HG02588 (cell line): ENCODE measurements around the gene MTHFD1.

Experiments
- ATAC-seq: cut with Tn5 transposase; IDR thresholded peaks from one replicate; pipeline ENCODE4 v1.9.1; 2021; ENCODE audit warnings: mild to moderate bottlenecking, moderate library complexity; ENCODE audit not compliant: unreplicated experiment

Gene MTHFD1

DNA sequence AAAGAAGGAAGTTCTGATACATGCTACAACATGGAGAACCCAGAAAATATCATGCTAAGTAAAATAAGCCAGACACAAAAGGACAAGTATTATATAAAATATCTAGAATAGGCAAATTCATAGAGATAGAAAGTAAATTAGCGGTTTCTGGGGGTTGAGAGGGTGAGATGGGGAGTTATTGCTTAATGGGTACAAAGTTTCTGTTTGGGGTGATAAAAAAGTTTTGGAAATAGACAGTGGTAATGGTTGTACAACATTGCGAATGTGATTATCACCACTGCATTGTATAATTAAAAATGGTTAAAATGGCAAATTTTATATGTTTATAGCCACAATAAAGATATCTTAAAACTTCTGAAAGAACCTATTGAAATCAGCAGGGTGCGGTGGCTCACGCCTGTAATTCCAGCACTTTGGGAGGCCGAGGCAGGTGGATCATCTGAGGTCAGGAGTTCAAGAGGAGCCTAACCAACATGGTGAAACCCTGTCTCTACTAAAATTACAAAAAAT, 100.5 kb downstream of the MTHFD1 start:
- no peak for ATAC-seq

DNA sequence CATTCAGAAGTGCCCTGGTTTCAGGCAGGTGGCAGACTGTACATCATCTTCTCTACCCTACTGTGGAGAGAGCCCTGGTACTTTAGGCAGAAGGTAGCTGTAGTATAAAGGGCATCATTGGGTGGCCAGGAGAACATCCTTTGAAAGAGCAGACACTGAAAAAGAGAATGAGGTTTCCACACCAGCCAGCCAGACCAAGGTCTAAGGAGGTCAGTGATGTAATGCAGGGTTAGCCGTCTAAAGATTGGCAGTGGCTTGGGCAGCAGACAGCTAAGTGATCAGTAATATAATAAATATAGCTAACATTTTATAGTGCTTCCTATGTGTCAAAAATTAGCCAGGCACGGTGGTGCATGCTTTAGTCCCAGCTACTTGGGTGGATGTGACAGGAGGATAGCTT, 103.5 kb downstream of the MTHFD1 start:
- no peak for ATAC-seq

DNA sequence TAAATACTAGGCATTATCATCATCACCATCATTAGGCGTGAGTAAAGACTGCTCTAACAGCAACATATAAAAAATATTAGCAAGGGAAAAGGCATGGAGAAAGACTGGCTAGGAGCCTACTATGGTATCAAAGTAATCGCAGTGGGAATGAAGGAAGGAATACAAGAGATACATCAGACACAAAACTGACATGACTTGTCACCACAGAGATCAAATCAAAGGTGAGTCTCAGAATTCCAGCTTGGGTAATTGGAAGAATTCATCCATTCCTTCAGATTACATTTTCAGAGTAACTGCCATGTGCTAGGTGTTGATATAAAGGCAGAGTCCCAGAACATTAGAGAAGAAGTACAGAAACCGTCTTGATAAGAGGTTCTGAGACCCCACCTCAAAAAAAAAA, 105.3 kb downstream of the MTHFD1 start:
- ATAC-seq = no peak

DNA sequence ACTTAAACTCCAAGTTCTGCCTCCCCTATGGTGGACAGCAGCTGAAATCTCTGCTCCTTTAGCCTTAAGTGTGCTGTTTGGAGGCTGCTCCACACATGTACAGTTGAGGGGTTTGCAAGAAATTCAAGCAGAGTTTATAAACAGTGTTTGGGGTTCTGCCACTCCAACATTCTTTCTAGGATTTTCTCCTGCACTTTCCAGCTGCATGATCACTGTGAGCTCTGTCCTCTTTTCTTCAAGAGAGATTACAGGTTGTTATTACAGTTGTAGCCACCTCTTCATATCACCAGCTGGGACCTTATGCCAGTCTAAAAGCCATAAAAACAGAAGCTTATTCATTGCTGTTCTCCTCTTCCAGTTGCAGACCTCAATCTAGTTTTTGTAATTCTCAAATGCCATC, 107.1 kb downstream of the MTHFD1 start:
- no peak for ATAC-seq

DNA sequence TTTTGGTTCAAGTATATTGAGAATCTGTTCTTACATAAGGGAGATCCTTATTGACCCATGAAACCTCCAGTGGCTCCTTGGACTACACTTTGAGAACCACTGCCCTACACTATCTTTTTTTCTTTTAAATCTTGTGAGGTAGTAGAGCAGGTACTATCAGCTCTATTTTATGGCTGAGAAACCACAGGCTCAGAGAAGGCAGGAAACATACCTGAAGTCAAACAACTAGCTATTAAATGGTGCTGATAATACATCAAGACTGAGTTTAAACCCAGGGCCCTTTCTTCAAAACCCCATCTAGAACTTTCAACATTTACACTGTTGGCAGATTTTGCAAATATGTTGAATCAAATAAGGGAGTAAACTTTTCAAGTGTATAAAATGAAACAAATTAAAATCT, 108.6 kb downstream of the MTHFD1 start:
- no peak for ATAC-seq

DNA sequence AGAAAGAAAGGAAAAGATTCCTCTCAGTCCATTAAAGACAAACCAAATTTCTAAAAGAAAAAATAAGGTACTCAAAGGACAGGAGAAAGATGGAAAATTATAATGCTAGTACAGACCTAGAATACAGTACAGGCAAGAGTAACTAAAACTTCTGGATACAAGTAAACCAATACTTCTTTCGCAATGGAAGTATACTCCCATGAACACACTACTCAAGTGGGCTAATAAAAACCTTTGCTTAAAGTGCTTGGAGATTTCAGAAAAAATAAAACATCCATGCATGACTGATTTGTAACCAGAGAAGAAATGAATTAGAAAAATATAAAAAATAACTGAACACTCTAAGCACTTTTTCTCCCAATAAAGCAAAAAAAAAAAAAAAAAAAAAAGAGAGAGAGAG, 111.9 kb downstream of the MTHFD1 start:
- ATAC-seq = no peak

DNA sequence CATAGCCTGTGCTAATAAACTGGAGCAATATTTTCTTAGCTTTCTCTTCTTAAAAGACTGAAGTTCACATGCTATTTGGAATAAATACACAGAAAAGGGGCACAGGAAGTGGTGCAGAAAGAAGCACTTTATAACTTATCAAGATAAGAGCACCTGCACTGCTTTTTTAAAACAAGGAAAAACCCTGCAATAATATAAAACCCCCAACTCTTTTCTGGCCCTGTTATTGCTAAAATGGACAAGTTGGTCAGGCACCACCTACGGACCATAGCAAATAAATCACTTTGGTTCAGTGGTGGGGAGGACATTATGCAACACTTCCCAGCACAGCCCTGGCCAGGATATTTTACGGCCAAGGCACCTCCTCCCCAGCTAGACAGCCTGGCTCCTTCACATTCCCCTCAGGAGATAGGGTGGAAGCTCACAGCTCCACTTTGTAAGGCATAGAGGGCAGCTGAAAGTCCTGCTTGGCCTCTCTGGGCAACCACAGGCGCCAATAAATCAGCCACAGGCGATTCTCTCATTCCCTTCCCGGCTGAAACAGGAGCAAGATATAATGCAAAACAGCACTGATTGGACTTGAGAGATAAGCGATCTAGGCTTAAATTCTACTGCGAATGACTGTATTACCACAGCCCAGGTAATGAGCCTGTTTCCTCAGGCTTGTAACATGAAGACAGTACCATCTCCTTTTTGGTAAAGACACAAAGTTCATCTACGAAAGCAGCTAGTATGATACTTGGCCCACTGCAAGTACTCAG, 113.4 kb downstream of the MTHFD1 start:
- no peak for ATAC-seq

DNA sequence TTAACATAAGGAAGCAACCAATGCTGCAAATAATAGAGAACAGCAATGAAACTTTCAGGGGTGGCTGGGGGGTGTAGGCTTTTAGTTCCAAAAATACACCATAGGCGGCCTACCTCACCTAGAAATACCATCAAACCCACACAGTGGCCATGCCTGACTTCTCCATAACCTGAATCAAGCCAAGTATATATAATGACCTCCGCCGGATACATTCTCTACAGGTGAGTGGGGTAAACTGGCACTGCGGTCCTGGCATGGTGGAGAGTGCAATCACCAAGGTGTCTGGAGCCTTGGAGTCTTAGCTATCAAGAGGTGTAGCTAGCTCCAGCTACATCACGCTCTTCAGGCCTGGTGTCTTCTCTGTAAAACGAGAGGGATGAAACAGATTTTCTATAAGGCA, 114.3 kb downstream of the MTHFD1 start:
- no peak for ATAC-seq

DNA sequence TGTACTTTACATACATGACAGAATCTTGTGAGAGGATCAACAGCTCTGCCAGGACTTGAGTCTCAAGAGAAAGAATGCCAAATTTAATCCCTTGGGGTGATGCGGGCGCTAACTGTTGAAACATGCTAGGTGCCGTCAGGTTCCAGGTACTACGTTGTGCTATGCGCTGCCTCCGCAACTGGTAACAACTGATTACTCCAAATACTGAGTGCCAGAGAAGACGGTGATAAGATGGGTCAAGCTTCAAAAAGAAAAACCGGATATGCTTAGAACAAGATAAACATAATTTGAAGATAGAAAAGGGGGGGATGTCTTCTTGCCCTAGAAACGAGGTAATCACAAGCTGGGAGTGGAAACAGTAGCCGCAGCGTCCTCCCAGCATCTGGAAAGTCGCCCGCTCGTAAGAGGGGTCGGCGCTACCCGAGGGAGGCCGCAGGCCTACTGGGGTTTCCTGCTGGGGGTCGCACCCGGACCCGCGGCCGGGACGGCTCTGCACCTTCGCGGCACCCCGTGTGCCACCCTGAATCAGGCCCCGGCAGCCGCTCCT, 114.8 kb downstream of the MTHFD1 start:
- peak; percentile 1 for ATAC-seq

DNA sequence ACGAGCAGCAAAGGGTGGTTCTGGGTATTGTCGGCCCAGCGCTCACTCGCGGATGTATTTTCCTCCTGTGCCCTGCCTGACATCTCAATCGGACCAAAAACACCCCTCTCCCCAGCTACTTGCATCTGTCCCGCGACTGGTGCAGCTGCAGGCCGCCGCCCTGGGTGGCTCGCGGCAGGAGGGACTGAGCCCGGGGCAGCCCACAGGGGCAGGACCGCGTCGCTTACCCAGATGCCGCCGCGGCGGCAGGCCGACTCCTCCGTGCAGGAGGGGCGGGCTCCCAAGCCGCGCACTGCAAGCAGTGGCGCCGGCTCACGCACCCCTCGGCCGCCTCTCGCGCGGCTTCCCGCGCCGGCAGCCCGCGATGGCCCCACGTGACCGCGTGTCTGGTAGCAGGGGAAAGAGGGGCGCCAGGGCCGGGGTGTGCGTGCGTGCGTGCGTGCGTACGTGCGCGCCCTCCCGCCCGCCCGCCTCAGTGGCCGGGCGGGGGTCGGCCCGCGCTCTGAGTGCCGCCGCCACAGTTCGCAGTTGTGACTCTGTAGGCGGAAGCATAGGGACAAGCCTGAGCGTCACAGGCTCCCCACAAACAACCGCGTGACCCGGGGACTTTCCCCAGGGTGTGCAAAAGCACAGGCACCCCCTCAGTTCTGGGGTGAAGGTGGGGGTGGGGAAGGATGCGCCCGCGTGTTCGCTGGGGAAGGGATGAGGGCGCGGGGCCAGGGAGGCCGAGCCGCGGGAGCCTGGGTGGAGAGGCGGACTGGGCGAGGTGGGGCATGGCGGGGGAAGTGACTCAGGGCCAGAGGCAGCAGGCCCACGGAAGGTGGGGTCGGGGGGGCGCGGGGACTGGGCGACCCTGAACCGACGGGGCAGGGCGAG, 115.5 kb downstream of the MTHFD1 start, which contains the start of gene ZBTB25:
Gene ZBTB25, minus strand, starts transcription at position 405 of the 876 bp plus-strand sequence. CDS start 13,305 bp downstream, outside the sequence.
- ATAC-seq = peak; percentile 57

DNA sequence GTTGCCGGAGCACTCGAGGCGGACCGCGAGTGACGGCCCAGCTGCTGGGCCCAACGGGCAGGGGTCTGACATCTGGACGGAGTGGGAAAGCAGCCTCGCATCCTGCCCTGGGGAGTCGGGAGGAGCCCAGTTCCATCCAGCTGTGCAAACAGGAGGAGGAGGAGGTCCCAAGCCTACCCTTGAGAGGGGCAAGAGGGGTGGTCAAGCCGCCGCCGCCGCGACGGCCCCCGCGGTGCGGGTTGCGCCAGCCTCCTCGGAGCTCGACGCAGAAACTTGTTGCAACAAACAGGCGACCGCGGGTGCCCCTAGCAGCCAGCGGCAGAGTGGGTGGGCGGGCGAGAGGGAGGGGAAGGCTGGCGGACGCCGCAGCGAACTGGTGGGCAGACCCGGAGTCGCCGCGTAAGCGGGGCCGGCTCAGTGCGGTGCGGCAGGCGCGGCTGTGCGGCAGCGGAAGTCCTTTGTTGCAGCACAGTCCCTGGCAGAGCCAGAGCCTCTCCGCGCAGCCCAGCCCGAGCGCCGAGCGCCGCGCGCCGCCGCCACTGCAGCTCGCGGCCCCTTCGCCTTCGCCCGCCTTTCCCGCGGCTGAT, 116.2 kb downstream of the MTHFD1 start, which contains the start of gene ZBTB1:
Gene ZBTB1, plus strand, starts transcription at position 461 of the 587 bp plus-strand sequence. CDS start 16,735 bp downstream, outside the sequence.
- ATAC-seq = peak; percentile 17

DNA sequence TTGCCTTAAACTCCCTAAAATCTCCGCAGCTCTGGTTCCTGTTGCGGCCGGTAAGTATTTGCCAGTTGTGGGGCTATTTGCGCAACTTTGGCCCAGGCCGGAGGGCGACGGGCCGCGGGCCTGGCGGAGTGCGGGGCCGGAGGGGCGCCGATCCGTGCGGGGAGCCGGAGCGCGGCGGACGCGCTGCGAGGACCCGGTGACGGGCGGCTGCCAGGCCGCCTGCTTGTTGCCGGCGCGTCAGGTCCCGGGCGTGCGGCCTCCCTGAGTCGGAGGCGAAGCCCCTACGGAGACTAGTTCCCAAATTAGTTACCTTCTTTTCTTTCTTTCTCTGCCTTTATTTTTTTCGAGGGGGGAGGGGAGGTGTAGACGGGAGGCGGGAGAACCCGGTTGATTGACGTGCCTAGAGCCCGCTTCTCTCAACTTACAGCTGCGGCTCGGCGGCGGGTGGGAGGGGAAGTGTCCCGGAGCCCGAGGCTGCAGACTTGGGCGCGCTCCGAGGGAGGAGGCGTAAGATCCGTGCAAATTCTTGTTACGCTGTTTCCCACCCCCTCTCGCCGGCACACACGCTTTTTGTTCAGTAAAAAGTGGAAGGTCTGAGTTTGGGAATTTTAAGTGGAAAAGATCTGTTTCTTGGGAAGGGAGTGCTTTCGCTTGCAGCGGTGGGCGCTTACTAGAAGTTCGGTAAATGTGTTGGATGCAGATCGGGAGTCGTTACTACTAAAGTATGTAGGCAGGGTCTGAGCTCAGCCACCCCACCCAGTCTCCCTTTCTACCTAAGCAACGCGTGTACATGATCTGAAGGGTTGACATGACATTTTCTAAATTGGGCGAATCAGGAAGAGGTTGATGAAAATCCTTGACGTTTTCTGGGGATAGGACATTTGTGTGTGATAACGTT, 117.0 kb downstream of the MTHFD1 start:
- ATAC-seq = peak; percentile 25

DNA sequence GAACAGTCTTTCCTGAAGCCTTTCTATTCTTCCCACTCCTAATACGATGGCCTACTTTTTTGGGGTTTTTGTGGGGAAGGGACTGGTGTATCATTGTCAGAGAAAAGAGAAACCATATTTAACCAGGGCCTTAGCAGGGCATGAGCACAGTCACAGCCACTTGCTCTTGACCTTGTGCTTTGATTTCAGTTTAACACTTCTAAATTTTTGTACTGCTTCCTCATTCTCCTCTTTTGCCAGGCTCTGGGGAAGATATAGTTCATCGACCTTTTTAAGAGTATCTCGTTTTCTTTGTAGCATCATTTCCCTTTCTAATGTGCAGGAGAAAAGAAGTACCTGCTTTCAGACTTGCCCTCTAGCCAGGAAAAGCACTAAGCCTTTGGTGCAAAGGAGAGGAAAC, 118.6 kb downstream of the MTHFD1 start:
- no peak for ATAC-seq

DNA sequence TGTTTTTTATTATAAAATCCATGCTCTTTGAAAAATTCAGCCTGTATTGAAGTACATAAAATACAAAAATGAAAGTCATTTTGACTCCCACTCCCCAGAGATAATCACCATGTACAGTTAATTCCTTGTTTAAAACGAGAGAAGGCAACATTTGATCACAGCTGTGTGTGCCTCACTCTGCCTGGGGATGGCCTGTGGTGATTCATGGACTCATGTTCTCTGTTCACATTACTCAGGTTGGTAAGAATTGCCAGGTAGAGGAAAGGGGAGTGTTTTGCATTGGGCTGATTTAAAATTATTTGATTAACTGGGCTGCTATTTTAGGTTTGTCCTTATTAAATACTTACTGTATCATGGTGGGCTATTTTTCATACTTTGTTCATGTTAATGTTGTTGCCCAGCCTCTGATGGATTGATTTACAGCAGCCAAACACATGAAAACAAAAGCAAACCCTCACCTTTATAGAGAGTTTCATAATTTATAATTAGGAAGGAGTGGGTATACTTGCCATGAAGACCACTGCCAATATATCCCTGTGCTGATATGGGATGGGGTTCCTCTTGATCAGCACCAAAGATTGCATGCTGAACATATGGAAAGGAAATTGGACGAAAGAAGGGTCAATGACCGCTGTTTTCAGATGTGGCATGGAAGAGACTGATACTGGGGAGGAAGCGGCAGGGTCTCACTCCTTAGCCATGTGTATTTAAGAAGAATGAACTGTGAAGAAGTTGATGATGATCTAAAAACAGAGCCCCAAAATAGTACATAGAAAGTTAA, 119.4 kb downstream of the MTHFD1 start:
- ATAC-seq = no peak

DNA sequence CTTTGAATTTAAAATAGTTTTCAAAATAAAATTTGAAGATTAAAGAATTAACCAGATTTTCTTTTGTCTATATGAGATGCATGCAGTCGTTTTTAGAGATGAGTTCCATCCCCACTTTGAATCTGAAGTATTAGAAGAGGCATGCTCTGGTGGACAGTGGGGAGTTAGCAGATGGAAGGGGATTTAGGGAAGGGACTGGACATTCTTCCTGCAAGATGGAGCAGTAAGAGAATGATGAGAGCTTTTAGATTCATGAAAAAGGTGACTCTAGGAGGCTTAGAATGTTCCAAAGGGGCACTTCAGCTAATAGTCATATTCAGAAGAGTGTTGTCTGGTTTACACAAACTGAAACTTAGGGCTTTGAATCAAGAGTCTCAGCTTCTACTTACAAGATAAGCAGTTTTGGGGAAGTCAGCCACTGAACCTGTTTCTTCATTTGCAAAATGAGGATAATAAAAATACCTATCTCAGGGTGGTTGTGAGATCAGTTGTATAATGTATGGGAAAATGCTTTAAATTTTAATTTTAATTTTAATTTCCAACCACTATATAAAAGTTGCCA, 120.1 kb downstream of the MTHFD1 start:
- no peak for ATAC-seq

DNA sequence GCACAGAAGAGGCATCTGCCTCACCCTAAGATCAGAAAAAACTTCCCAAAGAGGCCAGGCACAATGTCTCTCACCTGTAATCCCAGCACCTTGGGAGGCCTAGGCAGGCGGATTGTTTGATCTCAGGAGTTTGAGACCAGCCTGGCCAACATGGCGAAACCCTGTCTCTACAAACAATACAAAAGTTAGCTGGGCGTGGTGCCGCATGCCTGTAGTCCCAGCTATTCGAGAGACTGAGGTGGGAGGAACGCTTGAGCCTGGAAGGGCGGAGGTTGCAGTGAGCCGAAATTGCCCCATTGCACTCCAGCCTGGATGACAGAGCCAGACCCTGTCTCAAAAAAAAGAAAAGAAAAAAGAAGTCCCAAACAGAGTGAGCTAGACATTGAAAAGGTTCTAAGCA, 120.9 kb downstream of the MTHFD1 start:
- no peak for ATAC-seq
